Measurements from ENCODE around the gene STX16.
"Not testable (repeated sequence)": the region's sequence is repeated elsewhere in the genome, so short reads cannot be mapped to it uniquely, and the experiment has no call there.

Gene STX16

DNA sequence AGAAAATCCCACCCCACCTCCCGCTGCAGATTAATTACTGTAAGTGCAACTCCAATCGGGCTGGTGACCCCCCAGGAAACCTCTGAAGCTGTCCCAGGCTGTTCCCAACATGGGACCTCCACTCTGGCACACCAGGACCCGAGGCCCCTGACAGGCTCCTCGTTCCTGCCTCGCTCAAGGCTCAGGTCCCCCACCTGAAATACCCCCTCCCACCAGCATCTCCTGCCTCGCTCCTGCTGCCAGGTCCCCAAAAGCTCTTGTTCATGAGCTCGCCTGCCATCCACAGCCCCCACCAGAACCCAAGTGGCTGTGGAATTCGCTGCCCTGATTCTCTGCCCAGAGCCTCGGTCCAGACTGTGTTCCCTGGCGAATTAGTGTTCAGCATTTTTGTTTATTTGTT lies 67.6 kb downstream of the STX16 start:
- Histone ChIP-seq H3K27me3 (ENCODE audit: control insufficient read depth, insufficient read depth, low read length) (no peaks in the 10 kb centered on the region), H3K9me3 (ENCODE audit: control insufficient read depth, insufficient read depth, low read length) (no peaks in the 10 kb centered on the region), H3K36me3 (ENCODE audit: control insufficient read depth, insufficient read depth, low read length) (peaks cover 1% of the 10 kb centered on the region; the same call in 1 of the 2 replicates), H3K4me1 (ENCODE audit: control insufficient read depth, insufficient read depth, low read length) (no peaks in the 10 kb centered on the region; the same call in 1 of the 2 replicates), H3K4me3 (ENCODE audit: low read length) (no peak overlapping the region), H3K27ac (ENCODE audit: low read length) (no peak overlapping the region)
- no peak for DNase-seq (ENCODE audit: low read depth, low spot score)
- WGBS (ENCODE audit: insufficient coverage, insufficient read length), result no CpG with 5 or more reads among the region's 10 CpGs

DNA sequence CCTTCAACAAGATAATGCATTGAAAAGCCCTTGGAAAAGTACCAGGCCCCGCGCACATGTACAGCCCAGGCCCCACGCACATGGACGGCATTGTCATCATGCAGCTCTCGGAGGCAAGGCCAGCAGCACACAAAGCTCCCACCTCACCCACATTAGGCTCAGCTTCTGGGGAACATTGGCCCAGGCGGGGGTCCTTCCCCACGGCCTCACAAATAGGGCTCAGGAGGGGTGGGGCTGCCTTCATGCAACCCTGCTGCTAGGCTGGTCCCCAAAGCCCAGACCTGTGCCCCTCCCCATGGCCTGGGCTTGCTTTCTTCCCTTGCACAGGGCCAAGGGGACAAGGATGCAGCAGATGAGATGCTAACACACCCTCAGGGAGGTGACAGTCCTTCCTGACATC lies 68.2 kb downstream of the STX16 start:
- Histone ChIP-seq H3K4me3 (ENCODE audit: low read length) (no peak overlapping the region), H3K4me1 (ENCODE audit: control insufficient read depth, insufficient read depth, low read length) (no peaks in the 10 kb centered on the region; the same call in 1 of the 2 replicates), H3K27me3 (ENCODE audit: control insufficient read depth, insufficient read depth, low read length) (no peaks in the 10 kb centered on the region), H3K9me3 (ENCODE audit: control insufficient read depth, insufficient read depth, low read length) (no peaks in the 10 kb centered on the region), H3K36me3 (ENCODE audit: control insufficient read depth, insufficient read depth, low read length) (no peaks in the 10 kb centered on the region), H3K27ac (ENCODE audit: low read length) (no peak overlapping the region)
- DNase-seq (ENCODE audit: low read depth, low spot score), result no peak
- no CpG with 5 or more reads among the region's 7 CpGs for WGBS (ENCODE audit: insufficient coverage, insufficient read length)

GRCh38 chr20:58719971-58720371 lies 68.9 kb downstream of the STX16 start:
- Histone ChIP-seq H3K4me1 (ENCODE audit: control insufficient read depth, insufficient read depth, low read length) (no peaks in the 10 kb centered on the region; the same call in 1 of the 2 replicates), H3K27me3 (ENCODE audit: control insufficient read depth, insufficient read depth, low read length) (no peaks in the 10 kb centered on the region), H3K4me3 (ENCODE audit: low read length) (no peak overlapping the region), H3K9me3 (ENCODE audit: control insufficient read depth, insufficient read depth, low read length) (no peaks in the 10 kb centered on the region), H3K36me3 (ENCODE audit: control insufficient read depth, insufficient read depth, low read length) (no peaks in the 10 kb centered on the region), H3K27ac (ENCODE audit: low read length) (no peak overlapping the region)
- no CpG with 5 or more reads among the region's 6 CpGs for WGBS (ENCODE audit: insufficient coverage, insufficient read length)
- no peak for DNase-seq (ENCODE audit: low read depth, low spot score)

DNA sequence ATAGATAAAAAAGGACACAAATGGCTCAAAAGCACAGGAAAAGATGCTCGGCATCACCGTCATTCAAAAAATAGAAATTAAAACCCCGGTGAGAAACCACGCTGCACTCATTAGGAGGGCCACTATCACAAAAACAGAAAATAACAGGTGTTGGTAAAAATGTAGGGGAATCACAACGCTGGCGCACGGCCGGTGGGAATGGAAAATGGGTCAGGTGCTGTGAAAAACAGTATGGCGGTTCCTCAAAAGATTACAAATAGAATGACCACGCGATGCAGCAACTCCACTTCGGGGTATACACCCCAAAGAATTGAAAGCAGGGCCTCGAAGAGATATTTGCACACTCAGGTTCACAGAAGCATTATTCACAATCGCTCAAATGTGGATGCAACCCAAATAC lies 69.8 kb downstream of the STX16 start:
- WGBS (ENCODE audit: insufficient coverage, insufficient read length), result no CpG with 5 or more reads among the region's 14 CpGs
- no peaks in the 10 kb centered on the region for H3K9me3 ChIP-seq (ENCODE audit: control insufficient read depth, insufficient read depth, low read length)
- H3K36me3 ChIP-seq (ENCODE audit: control insufficient read depth, insufficient read depth, low read length), result no peaks in the 10 kb centered on the region
- H3K4me1 ChIP-seq (ENCODE audit: control insufficient read depth, insufficient read depth, low read length), result no peaks in the 10 kb centered on the region
- no peak overlapping the region for H3K27ac ChIP-seq (ENCODE audit: low read length)
- H3K27me3 ChIP-seq (ENCODE audit: control insufficient read depth, insufficient read depth, low read length), result no peaks in the 10 kb centered on the region
- no peak for DNase-seq (ENCODE audit: low read depth, low spot score)
- no peak overlapping the region for H3K4me3 ChIP-seq (ENCODE audit: low read length)

DNA sequence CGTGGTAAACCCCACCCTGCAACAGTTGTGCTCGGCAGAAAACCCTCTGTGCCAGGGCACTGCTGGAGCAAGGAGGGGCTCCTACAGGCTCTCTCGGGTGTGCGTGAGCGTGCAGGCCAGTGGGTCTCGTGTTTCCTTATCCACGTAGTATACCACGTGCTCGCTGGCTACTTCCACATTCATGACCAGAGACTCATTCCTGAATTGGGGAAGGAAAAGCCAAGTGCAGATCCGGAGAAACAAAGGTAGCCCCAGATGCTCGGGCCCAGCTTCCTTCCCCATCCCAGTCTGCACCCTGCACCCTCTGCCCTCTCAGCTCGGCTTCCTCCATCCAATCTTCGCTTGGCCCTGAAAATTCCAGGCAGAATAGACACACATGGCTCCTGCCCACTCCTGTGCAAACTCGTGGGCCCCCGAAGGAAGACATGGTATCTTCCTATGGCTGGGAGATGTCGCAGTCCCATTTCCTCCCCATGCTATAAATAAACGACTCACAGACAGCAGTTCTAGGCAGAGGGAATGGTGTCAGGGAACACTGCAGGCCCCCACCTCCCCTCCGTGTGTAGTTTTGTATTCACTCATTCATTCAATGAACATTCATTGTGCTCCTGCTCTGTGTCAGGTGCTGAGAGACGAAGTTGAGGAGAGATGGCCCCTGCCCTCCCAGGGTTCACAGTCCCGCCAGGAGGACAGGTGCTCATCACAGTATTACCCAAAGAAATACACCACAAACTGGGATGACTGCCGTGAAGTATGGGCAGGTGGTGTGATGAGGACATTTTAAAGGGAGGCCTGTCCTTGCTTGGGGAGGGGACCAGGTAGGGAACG lies 71.1 kb downstream of the STX16 start:
- Histone ChIP-seq H3K27ac (ENCODE audit: low read length) (no peak overlapping the region), H3K36me3 (ENCODE audit: control insufficient read depth, insufficient read depth, low read length) (no peaks in the 10 kb centered on the region), H3K9me3 (ENCODE audit: control insufficient read depth, insufficient read depth, low read length) (no peaks in the 10 kb centered on the region), H3K4me3 (ENCODE audit: low read length) (no peak overlapping the region), H3K27me3 (ENCODE audit: control insufficient read depth, insufficient read depth, low read length) (no peaks in the 10 kb centered on the region), H3K4me1 (ENCODE audit: control insufficient read depth, insufficient read depth, low read length) (no peaks in the 10 kb centered on the region)
- WGBS (ENCODE audit: insufficient coverage, insufficient read length), result no CpG with 5 or more reads among the region's 22 CpGs
- no peak for DNase-seq (ENCODE audit: low read depth, low spot score)

- no peaks in the 10 kb centered on the region for H3K4me1 ChIP-seq (ENCODE audit: control insufficient read depth, insufficient read depth, low read length)
- H3K27ac ChIP-seq (ENCODE audit: low read length), result no peak overlapping the region
- DNase-seq (ENCODE audit: low read depth, low spot score), result no peak
- H3K4me3 ChIP-seq (ENCODE audit: low read length), result no peak overlapping the region
- H3K27me3 ChIP-seq (ENCODE audit: control insufficient read depth, insufficient read depth, low read length), result no peaks in the 10 kb centered on the region
- no peaks in the 10 kb centered on the region for H3K36me3 ChIP-seq (ENCODE audit: control insufficient read depth, insufficient read depth, low read length)
- WGBS (ENCODE audit: insufficient coverage, insufficient read length), result no CpG with 5 or more reads among the region's 9 CpGs
- H3K9me3 ChIP-seq (ENCODE audit: control insufficient read depth, insufficient read depth, low read length), result no peaks in the 10 kb centered on the region
Observed at GRCh38 chr20:58722877-58723627, 72.0 kb downstream of the STX16 start.

DNA sequence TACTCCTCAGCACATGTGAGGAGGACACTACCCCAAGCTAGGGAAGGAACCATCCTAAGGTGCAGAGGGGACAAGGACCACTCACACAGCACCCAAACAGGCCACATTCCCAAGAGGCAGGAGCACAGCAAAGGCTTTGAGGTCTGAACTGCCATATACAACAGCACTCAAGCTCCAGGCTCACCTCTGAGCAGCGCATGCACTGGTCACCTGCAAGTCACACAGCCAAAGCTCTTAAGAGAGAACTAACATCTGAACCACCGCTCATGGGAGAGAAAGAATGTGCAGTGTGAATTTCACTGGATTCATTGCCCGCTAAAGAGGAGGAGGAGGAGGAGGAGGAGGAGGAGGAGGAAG lies 72.5 kb downstream of the STX16 start:
- H3K36me3 ChIP-seq (ENCODE audit: control insufficient read depth, insufficient read depth, low read length), result no peaks in the 10 kb centered on the region
- DNase-seq (ENCODE audit: low read depth, low spot score), result no peak
- no peaks in the 10 kb centered on the region for H3K27me3 ChIP-seq (ENCODE audit: control insufficient read depth, insufficient read depth, low read length)
- no peaks in the 10 kb centered on the region for H3K9me3 ChIP-seq (ENCODE audit: control insufficient read depth, insufficient read depth, low read length)
- no peak overlapping the region for H3K27ac ChIP-seq (ENCODE audit: low read length)
- no CpG with 5 or more reads among the region's 3 CpGs for WGBS (ENCODE audit: insufficient coverage, insufficient read length)
- H3K4me1 ChIP-seq (ENCODE audit: control insufficient read depth, insufficient read depth, low read length), result no peaks in the 10 kb centered on the region
- H3K4me3 ChIP-seq (ENCODE audit: low read length), result no peak overlapping the region

- H3K36me3 ChIP-seq (ENCODE audit: control insufficient read depth, insufficient read depth, low read length); H3K4me3 ChIP-seq (ENCODE audit: low read length); H3K27ac ChIP-seq (ENCODE audit: low read length); H3K27me3 ChIP-seq (ENCODE audit: control insufficient read depth, insufficient read depth, low read length); H3K4me1 ChIP-seq (ENCODE audit: control insufficient read depth, insufficient read depth, low read length); DNase-seq (ENCODE audit: low read depth, low spot score); H3K9me3 ChIP-seq (ENCODE audit: control insufficient read depth, insufficient read depth, low read length): not testable (repeated sequence)
- WGBS (ENCODE audit: insufficient coverage, insufficient read length), result no CpG with 5 or more reads among the region's 2 CpGs
Observed at GRCh38 chr20:58726156-58726555, 75.1 kb downstream of the STX16 start.
